Measurements from ENCODE around the gene UBE3D. TPM values are rescaled to one million over a fixed set of nuclear protein-coding genes. Genes with fewer than 3 reads are reported as not detected.

Gene UBE3D
- total RNA-seq, 6 experiments from 2014 or later = 2.7 to 7.0 (median 3.8) TPM

GRCh38 chr6:82978362-82978945 lies 87.2 kb downstream of the UBE3D start:
- no peak overlapping the region for H3K27ac Mint-ChIP-seq
- H3K27me3 Mint-ChIP-seq (ENCODE audit: insufficient read depth) = no peaks in the 10 kb centered on the region; the same call in 1 of the 2 replicates
- no peaks in the 10 kb centered on the region for H3K36me3 Mint-ChIP-seq (ENCODE audit: low read depth)
- no peak overlapping the region for H3K4me3 Mint-ChIP-seq
- DNase-seq = no peak
- H3K9me3 Mint-ChIP-seq = no peaks in the 10 kb centered on the region
- no peak for TF ChIP-seq CTCF (IDR thresholded peaks at IDR 0.05)
- H3K4me1 Mint-ChIP-seq (ENCODE audit: low read depth) = peaks cover 22% of the 10 kb centered on the region

- TF ChIP-seq CTCF (IDR thresholded peaks at IDR 0.05) = no peak
- Mint-ChIP-seq H3K4me1 (ENCODE audit: low read depth) (peaks cover 28% of the 10 kb centered on the region), H3K36me3 (ENCODE audit: low read depth) (no peaks in the 10 kb centered on the region), H3K27ac (no peak overlapping the region), H3K4me3 (no peak overlapping the region), H3K9me3 (no peaks in the 10 kb centered on the region; the same call in 1 of the 2 replicates), H3K27me3 (ENCODE audit: insufficient read depth) (no peaks in the 10 kb centered on the region; the same call in 1 of the 2 replicates)
- no peak for DNase-seq
Observed at GRCh38 chr6:82976179-82976578, 89.5 kb downstream of the UBE3D start.

- Mint-ChIP-seq H3K9me3 (no peaks in the 10 kb centered on the region; the same call in 1 of the 2 replicates), H3K4me3 (no peak overlapping the region), H3K4me1 (ENCODE audit: low read depth) (peaks cover 13% of the 10 kb centered on the region), H3K27me3 (ENCODE audit: insufficient read depth) (no peaks in the 10 kb centered on the region), H3K36me3 (ENCODE audit: low read depth) (no peaks in the 10 kb centered on the region), H3K27ac (no peak overlapping the region)
- no peak for TF ChIP-seq CTCF (IDR thresholded peaks at IDR 0.05)
- no peak for DNase-seq
Observed at GRCh38 chr6:82971877-82972460, 93.7 kb downstream of the UBE3D start.

- DNase-seq = no peak
- Mint-ChIP-seq H3K27me3 (ENCODE audit: insufficient read depth) (no peaks in the 10 kb centered on the region), H3K27ac (no peak overlapping the region), H3K36me3 (ENCODE audit: low read depth) (no peaks in the 10 kb centered on the region), H3K9me3 (no peaks in the 10 kb centered on the region; the same call in 1 of the 2 replicates), H3K4me1 (ENCODE audit: low read depth) (peaks cover 13% of the 10 kb centered on the region), H3K4me3 (no peak overlapping the region)
- TF ChIP-seq CTCF (IDR thresholded peaks at IDR 0.05) = no peak
Observed at GRCh38 chr6:82970839-82971238, 94.8 kb downstream of the UBE3D start.

- no peak for DNase-seq
- H3K9me3 Mint-ChIP-seq = no peaks in the 10 kb centered on the region; the same call in 1 of the 2 replicates
- H3K4me3 Mint-ChIP-seq = no peak overlapping the region
- H3K27me3 Mint-ChIP-seq (ENCODE audit: insufficient read depth) = no peaks in the 10 kb centered on the region
- no peak overlapping the region for H3K27ac Mint-ChIP-seq
- no peak for TF ChIP-seq CTCF (IDR thresholded peaks at IDR 0.05)
- H3K36me3 Mint-ChIP-seq (ENCODE audit: low read depth) = no peaks in the 10 kb centered on the region
- peaks cover 17% of the 10 kb centered on the region for H3K4me1 Mint-ChIP-seq (ENCODE audit: low read depth)
Observed at GRCh38 chr6:82968708-82969107, 96.9 kb downstream of the UBE3D start.
